ENCODE results near the gene ENO1.

- TF ChIP-seq GLIS1 (tag by site-specific recombination; IDR thresholded peaks at IDR 0.05) (no peak), ZNF830 (tag by site-specific recombination; IDR thresholded peaks at IDR 0.05; ENCODE audit: low read depth) (no peak), RBAK (tag by site-specific recombination; IDR thresholded peaks at IDR 0.05) (no peak), ZNF777 (tag by site-specific recombination; IDR thresholded peaks at IDR 0.05; ENCODE audit: borderline replicate concordance) (no peak), SETDB1 (IDR thresholded peaks at IDR 0.05; ENCODE audit: insufficient read length, low read length) (no peak), ZNF121 (tag by site-specific recombination; IDR thresholded peaks at IDR 0.05) (no peak), YY1 (tag by site-specific recombination; IDR thresholded peaks at IDR 0.05) (no peak), ZNF274 (IDR thresholded peaks at IDR 0.05; ENCODE audit: low read length) (no peak), ZNF274 (tag by site-specific recombination; IDR thresholded peaks at IDR 0.05; ENCODE audit: borderline replicate concordance) (no peak), BCL11A (tag by site-specific recombination; IDR thresholded peaks at IDR 0.05; ENCODE audit: low read depth) (no peak), PATZ1 (tag by site-specific recombination; IDR thresholded peaks at IDR 0.05) (no peak), ZNF23 (tag by site-specific recombination; IDR thresholded peaks at IDR 0.05; ENCODE audit: borderline replicate concordance) (no peak)
- TF ChIP-seq, protein P1, sequence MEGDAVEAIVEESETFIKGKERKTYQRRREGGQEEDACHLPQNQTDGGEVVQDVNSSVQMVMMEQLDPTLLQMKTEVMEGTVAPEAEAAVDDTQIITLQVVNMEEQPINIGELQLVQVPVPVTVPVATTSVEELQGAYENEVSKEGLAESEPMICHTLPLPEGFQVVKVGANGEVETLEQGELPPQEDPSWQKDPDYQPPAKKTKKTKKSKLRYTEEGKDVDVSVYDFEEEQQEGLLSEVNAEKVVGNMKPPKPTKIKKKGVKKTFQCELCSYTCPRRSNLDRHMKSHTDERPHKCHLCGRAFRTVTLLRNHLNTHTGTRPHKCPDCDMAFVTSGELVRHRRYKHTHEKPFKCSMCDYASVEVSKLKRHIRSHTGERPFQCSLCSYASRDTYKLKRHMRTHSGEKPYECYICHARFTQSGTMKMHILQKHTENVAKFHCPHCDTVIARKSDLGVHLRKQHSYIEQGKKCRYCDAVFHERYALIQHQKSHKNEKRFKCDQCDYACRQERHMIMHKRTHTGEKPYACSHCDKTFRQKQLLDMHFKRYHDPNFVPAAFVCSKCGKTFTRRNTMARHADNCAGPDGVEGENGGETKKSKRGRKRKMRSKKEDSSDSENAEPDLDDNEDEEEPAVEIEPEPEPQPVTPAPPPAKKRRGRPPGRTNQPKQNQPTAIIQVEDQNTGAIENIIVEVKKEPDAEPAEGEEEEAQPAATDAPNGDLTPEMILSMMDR (tag by site-specific recombination; IDR thresholded peaks at IDR 0.05) = no peak
- TF ChIP-seq, protein P2, sequence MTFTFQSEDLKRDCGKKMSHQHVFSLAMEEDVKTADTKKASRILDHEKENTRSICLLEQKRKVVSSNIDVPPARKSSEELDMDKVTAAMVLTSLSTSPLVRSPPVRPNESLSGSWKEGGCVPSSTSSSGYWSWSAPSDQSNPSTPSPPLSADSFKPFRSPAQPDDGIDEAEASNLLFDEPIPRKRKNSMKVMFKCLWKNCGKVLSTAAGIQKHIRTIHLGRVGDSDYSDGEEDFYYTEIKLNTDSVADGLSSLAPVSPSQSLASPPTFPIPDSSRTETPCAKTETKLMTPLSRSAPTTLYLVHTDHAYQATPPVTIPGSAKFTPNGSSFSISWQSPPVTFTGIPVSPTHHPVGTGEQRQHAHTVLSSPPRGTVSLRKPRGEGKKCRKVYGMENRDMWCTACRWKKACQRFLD (tag by site-specific recombination; IDR thresholded peaks at IDR 0.05) = no peak
- TF ChIP-seq, protein P3, sequence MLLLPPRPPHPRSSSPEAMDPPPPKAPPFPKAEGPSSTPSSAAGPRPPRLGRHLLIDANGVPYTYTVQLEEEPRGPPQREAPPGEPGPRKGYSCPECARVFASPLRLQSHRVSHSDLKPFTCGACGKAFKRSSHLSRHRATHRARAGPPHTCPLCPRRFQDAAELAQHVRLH (tag by site-specific recombination; IDR thresholded peaks at IDR 0.05) = no peak
Observed at GRCh38 chr1:8867878-8868567, 10.5 kb downstream of the ENO1 start.
